Measurements from ENCODE around the gene RAB11A.
A peak's percentile ranks its signal among the peaks of the same experiment; 100 is the strongest.

The RAB11A gene

GRCh38 chr15:65869126-65869953 lies at the start of gene RAB11A:
Gene RAB11A, plus strand, starts transcription at chr15:65869491. Its CDS starts 95 bp downstream, at chr15:65869586.
- Histone ChIP-seq H3K27me3 (ENCODE audit: control insufficient read depth, insufficient read depth, low read length) (no peaks in the 10 kb centered on the region), H3K9ac (ENCODE audit: low read depth, low read length) (peak within 1 kb of the TSS; percentile 92), H3K36me3 (ENCODE audit: control insufficient read depth, insufficient read depth, low read length) (no peaks in the 10 kb centered on the region), H3K9me3 (ENCODE audit: control insufficient read depth, insufficient read depth, low read length) (no peaks in the 10 kb centered on the region), H3K4me1 (ENCODE audit: control insufficient read depth, insufficient read depth, low read length) (peaks cover 7% of the 10 kb centered on the region), H3K4me3 (ENCODE audit: low read depth, low read length) (peak within 1 kb of the TSS; percentile 99)

- H3K4me3 ChIP-seq (ENCODE audit: low read depth, low read length), result no peak overlapping the region
- H3K9ac ChIP-seq (ENCODE audit: low read depth, low read length), result no peak overlapping the region
- H3K4me1 ChIP-seq (ENCODE audit: control insufficient read depth, insufficient read depth, low read length), result peaks cover 3% of the 10 kb centered on the region
- H3K9me3 ChIP-seq (ENCODE audit: control insufficient read depth, insufficient read depth, low read length), result no peaks in the 10 kb centered on the region
- H3K36me3 ChIP-seq (ENCODE audit: control insufficient read depth, insufficient read depth, low read length), result no peaks in the 10 kb centered on the region
- no peaks in the 10 kb centered on the region for H3K27me3 ChIP-seq (ENCODE audit: control insufficient read depth, insufficient read depth, low read length)
Measured at GRCh38 chr15:65819563-65819960, 49.7 kb upstream of the RAB11A start.

GRCh38 chr15:65821070-65821469 lies 48.2 kb upstream of the RAB11A start:
- Histone ChIP-seq H3K27me3 (ENCODE audit: control insufficient read depth, insufficient read depth, low read length) (no peaks in the 10 kb centered on the region), H3K36me3 (ENCODE audit: control insufficient read depth, insufficient read depth, low read length) (no peaks in the 10 kb centered on the region), H3K9ac (ENCODE audit: low read depth, low read length) (no peak overlapping the region), H3K4me1 (ENCODE audit: control insufficient read depth, insufficient read depth, low read length) (peaks cover 3% of the 10 kb centered on the region), H3K9me3 (ENCODE audit: control insufficient read depth, insufficient read depth, low read length) (no peaks in the 10 kb centered on the region), H3K4me3 (ENCODE audit: low read depth, low read length) (no peak overlapping the region)

- H3K27me3 ChIP-seq (ENCODE audit: control insufficient read depth, insufficient read depth, low read length), result no peaks in the 10 kb centered on the region
- no peaks in the 10 kb centered on the region for H3K36me3 ChIP-seq (ENCODE audit: control insufficient read depth, insufficient read depth, low read length)
- no peak overlapping the region for H3K9ac ChIP-seq (ENCODE audit: low read depth, low read length)
- peaks cover 7% of the 10 kb centered on the region for H3K4me1 ChIP-seq (ENCODE audit: control insufficient read depth, insufficient read depth, low read length)
- no peaks in the 10 kb centered on the region for H3K9me3 ChIP-seq (ENCODE audit: control insufficient read depth, insufficient read depth, low read length)
- no peak overlapping the region for H3K4me3 ChIP-seq (ENCODE audit: low read depth, low read length)
Measured at GRCh38 chr15:65822316-65822715, 47.0 kb upstream of the RAB11A start.

GRCh38 chr15:65824031-65824743 lies 45.1 kb upstream of the RAB11A start:
- Histone ChIP-seq H3K4me1 (ENCODE audit: control insufficient read depth, insufficient read depth, low read length) (peaks cover 8% of the 10 kb centered on the region), H3K9ac (ENCODE audit: low read depth, low read length) (no peak overlapping the region), H3K27me3 (ENCODE audit: control insufficient read depth, insufficient read depth, low read length) (no peaks in the 10 kb centered on the region), H3K9me3 (ENCODE audit: control insufficient read depth, insufficient read depth, low read length) (no peaks in the 10 kb centered on the region), H3K36me3 (ENCODE audit: control insufficient read depth, insufficient read depth, low read length) (no peaks in the 10 kb centered on the region), H3K4me3 (ENCODE audit: low read depth, low read length) (no peak overlapping the region)

GRCh38 chr15:65824941-65825544 lies 44.2 kb upstream of the RAB11A start:
- Histone ChIP-seq H3K9me3 (ENCODE audit: control insufficient read depth, insufficient read depth, low read length) (no peaks in the 10 kb centered on the region), H3K4me1 (ENCODE audit: control insufficient read depth, insufficient read depth, low read length) (peaks cover 8% of the 10 kb centered on the region), H3K36me3 (ENCODE audit: control insufficient read depth, insufficient read depth, low read length) (no peaks in the 10 kb centered on the region), H3K27me3 (ENCODE audit: control insufficient read depth, insufficient read depth, low read length) (no peaks in the 10 kb centered on the region), H3K9ac (ENCODE audit: low read depth, low read length) (no peak overlapping the region), H3K4me3 (ENCODE audit: low read depth, low read length) (no peak overlapping the region)

GRCh38 chr15:65827065-65827464 lies 42.2 kb upstream of the RAB11A start:
- Histone ChIP-seq H3K9me3 (ENCODE audit: control insufficient read depth, insufficient read depth, low read length) (no peaks in the 10 kb centered on the region), H3K4me1 (ENCODE audit: control insufficient read depth, insufficient read depth, low read length) (peaks cover 8% of the 10 kb centered on the region), H3K36me3 (ENCODE audit: control insufficient read depth, insufficient read depth, low read length) (no peaks in the 10 kb centered on the region), H3K27me3 (ENCODE audit: control insufficient read depth, insufficient read depth, low read length) (no peaks in the 10 kb centered on the region), H3K4me3 (ENCODE audit: low read depth, low read length) (no peak overlapping the region), H3K9ac (ENCODE audit: low read depth, low read length) (no peak overlapping the region)

GRCh38 chr15:65828585-65828984 lies 40.7 kb upstream of the RAB11A start:
- Histone ChIP-seq H3K9ac (ENCODE audit: low read depth, low read length) (no peak overlapping the region), H3K36me3 (ENCODE audit: control insufficient read depth, insufficient read depth, low read length) (no peaks in the 10 kb centered on the region), H3K4me1 (ENCODE audit: control insufficient read depth, insufficient read depth, low read length) (peaks cover 18% of the 10 kb centered on the region), H3K4me3 (ENCODE audit: low read depth, low read length) (no peak overlapping the region), H3K9me3 (ENCODE audit: control insufficient read depth, insufficient read depth, low read length) (no peaks in the 10 kb centered on the region), H3K27me3 (ENCODE audit: control insufficient read depth, insufficient read depth, low read length) (no peaks in the 10 kb centered on the region)

GRCh38 chr15:65829130-65829764 lies 40.0 kb upstream of the RAB11A start:
- Histone ChIP-seq H3K36me3 (ENCODE audit: control insufficient read depth, insufficient read depth, low read length) (no peaks in the 10 kb centered on the region), H3K4me3 (ENCODE audit: low read depth, low read length) (no peak overlapping the region), H3K4me1 (ENCODE audit: control insufficient read depth, insufficient read depth, low read length) (peaks cover 25% of the 10 kb centered on the region), H3K27me3 (ENCODE audit: control insufficient read depth, insufficient read depth, low read length) (no peaks in the 10 kb centered on the region), H3K9ac (ENCODE audit: low read depth, low read length) (no peak overlapping the region), H3K9me3 (ENCODE audit: control insufficient read depth, insufficient read depth, low read length) (no peaks in the 10 kb centered on the region)

- Histone ChIP-seq H3K4me1 (ENCODE audit: control insufficient read depth, insufficient read depth, low read length) (peaks cover 17% of the 10 kb centered on the region), H3K36me3 (ENCODE audit: control insufficient read depth, insufficient read depth, low read length) (no peaks in the 10 kb centered on the region), H3K27me3 (ENCODE audit: control insufficient read depth, insufficient read depth, low read length) (no peaks in the 10 kb centered on the region), H3K9me3 (ENCODE audit: control insufficient read depth, insufficient read depth, low read length) (no peaks in the 10 kb centered on the region), H3K4me3 (ENCODE audit: low read depth, low read length) (peak overlapping the region; percentile 27), H3K9ac (ENCODE audit: low read depth, low read length) (peak overlapping the region; percentile 70)
Measured at GRCh38 chr15:65832549-65833364, 36.5 kb upstream of the RAB11A start.

Measured in iPS-15b (cell line).